ENCODE results near the gene MCCC1.

The MCCC1 gene

GRCh38 chr3:183058351-183058750 lies 40.9 kb downstream of the MCCC1 start:
- H3K4me3 ChIP-seq (replicated peaks in 1 of 2; ENCODE audit: low read depth in 2 of 2, low read length in 2 of 2): no peak overlapping the region
- no peak for TF ChIP-seq CTCF (IDR thresholded peaks at IDR 0.05; ENCODE audit: low read depth, low read length)
- no peak for DNase-seq (ENCODE audit: low read depth in 2 of 2)

- no peak for TF ChIP-seq CTCF (IDR thresholded peaks at IDR 0.05; ENCODE audit: low read depth, low read length)
- DNase-seq (ENCODE audit: low read depth in 2 of 2): no peak
Measured at GRCh38 chr3:183050706-183051105, 48.6 kb downstream of the MCCC1 start.

GRCh38 chr3:183046883-183047282 lies 52.4 kb downstream of the MCCC1 start:
- DNase-seq (ENCODE audit: low read depth in 2 of 2): no peak
- no peak overlapping the region for H3K4me3 ChIP-seq (replicated peaks in 1 of 2; ENCODE audit: low read depth in 2 of 2, low read length in 2 of 2)
- TF ChIP-seq CTCF (IDR thresholded peaks at IDR 0.05; ENCODE audit: low read depth, low read length): no peak

More at GRCh38 chr3:183050706-183051105, 48.6 kb downstream of the MCCC1 start:
- no peak overlapping the region for H3K4me3 ChIP-seq (replicated peaks in 1 of 2; ENCODE audit: low read depth in 2 of 2, low read length in 2 of 2)

- no peak for TF ChIP-seq CTCF (IDR thresholded peaks at IDR 0.05; ENCODE audit: low read depth, low read length)
- no peak overlapping the region for H3K4me3 ChIP-seq (replicated peaks in 1 of 2; ENCODE audit: low read depth in 2 of 2, low read length in 2 of 2)
- no peak for DNase-seq (ENCODE audit: low read depth in 2 of 2)
Measured at GRCh38 chr3:183044547-183045229, 54.6 kb downstream of the MCCC1 start.

GRCh38 chr3:183038757-183039156 lies 60.5 kb downstream of the MCCC1 start:
- no peak for TF ChIP-seq CTCF (IDR thresholded peaks at IDR 0.05; ENCODE audit: low read depth, low read length)
- H3K4me3 ChIP-seq (replicated peaks in 1 of 2; ENCODE audit: low read depth in 2 of 2, low read length in 2 of 2): no peak overlapping the region
- no peak for DNase-seq (ENCODE audit: low read depth in 2 of 2)

DNA sequence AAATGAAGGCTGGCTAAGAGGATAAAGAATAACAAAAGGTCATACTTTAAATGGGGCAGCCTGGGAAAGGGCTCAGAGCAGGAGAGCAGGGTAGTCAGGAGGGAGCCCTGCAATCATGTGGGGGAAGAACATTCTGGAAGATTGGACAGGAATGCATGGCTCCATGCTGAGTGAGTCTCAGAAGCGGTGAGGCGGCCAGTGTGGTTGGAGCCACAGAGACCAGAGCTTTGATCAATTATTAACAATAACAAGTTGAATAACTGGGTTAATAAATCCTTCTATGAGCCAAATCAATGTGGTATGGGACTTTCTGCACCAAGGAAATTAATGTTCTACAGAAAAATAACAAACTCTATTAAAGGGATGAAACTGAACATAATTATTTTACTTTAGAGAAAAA lies 61.1 kb downstream of the MCCC1 start:
- TF ChIP-seq CTCF (IDR thresholded peaks at IDR 0.05; ENCODE audit: low read depth, low read length): no peak
- DNase-seq (ENCODE audit: low read depth in 2 of 2): no peak
- H3K4me3 ChIP-seq (replicated peaks in 1 of 2; ENCODE audit: low read depth in 2 of 2, low read length in 2 of 2): no peak overlapping the region

DNA sequence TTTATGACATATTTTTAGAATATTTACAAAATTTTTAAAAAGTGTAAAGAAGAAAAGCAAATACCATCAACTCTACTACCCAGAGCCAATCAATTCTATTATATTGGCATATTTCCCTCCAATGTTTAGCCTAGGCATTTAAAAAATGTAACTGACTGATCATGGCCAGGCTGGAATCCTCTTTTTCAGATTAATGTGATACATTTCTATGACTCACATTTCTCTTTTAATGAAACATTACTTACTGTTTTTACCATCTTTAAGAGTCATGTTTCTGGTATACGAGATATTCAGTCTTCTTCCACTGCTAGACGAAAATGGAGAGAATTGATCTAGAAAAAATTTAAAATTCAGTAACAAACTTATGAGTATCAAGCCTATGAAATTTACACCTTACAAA lies 65.5 kb downstream of the MCCC1 start:
- H3K4me3 ChIP-seq (replicated peaks in 1 of 2; ENCODE audit: low read depth in 2 of 2, low read length in 2 of 2): no peak overlapping the region
- no peak for TF ChIP-seq CTCF (IDR thresholded peaks at IDR 0.05; ENCODE audit: low read depth, low read length)
- DNase-seq (ENCODE audit: low read depth in 2 of 2): peak in 1 of 2 donors; percentile 40
